B cell (primary cell): Measurements from ENCODE around the gene STK40. TPM values are rescaled to one million over a fixed set of nuclear protein-coding genes. Genes with fewer than 3 reads are reported as not detected.

Experiments used
- ATAC-seq: fragments of 200-7000 bp; cut with Tn5 transposase; one replicate; pipeline ENCODE4 v1.10.0; 2021; ENCODE audit warnings: low read depth, mild to moderate bottlenecking, moderate number of reproducible peaks, moderate library complexity
- CTCF ChIA-PET: fragments of 350-600 bp; sonication (Branson Sonifier 250); formaldehyde crosslinking; loops from one replicate; lab custom pipeline; 2021; ENCODE audit warnings: antibody characterized with exemption, inconsistent platforms; lab: Charles Lee
- POLR2A ChIA-PET: fragments of 350-600 bp; sonication (Branson Sonifier 250); formaldehyde crosslinking; loops from one replicate; lab custom pipeline; 2021; ENCODE audit warnings: antibody characterized with exemption; lab: Charles Lee
- DNase-seq: peaks from one replicate; pipeline ENCODE4 v3.0.0; 2013
- H2AFZ ChIP-seq: 2 replicates; pipeline ENCODE4 v1.6.1; 2012; ENCODE audit warnings: mild to moderate bottlenecking, low read depth, low read length; ENCODE audit not compliant: insufficient read depth, poor library complexity, severe bottlenecking
- H3K27ac ChIP-seq, 2 donors: 1 replicate in 1 of 2; 2 replicates in 1 of 2; pipeline ENCODE4 v1.5.1; 2012 to 2013; ENCODE audit warnings: low read length in 2 of 2, mild to moderate bottlenecking in 2 of 2, moderate library complexity in 1 of 2
- H3K27me3 ChIP-seq, 4 experiments: fragments of 200-600 bp in 1 of 4; sonication (generic) in 1 of 4; replicated peaks in 1 of 4; 1 replicate in 2 of 4; 2 replicates in 2 of 4; pipeline versions ENCODE4 v1.6.1 to v1.7.0; 2013 to 2016; ENCODE audit warnings: low read length in 3 of 4, mild to moderate bottlenecking in 2 of 4, mixed read lengths in 1 of 4, moderate library complexity in 1 of 4; ENCODE audit not compliant: insufficient read depth in 4 of 4, control insufficient read depth in 3 of 4; ENCODE audit errors: control extremely low read depth in 1 of 4
- H3K36me3 ChIP-seq, 2 experiments: replicated peaks in 1 of 2; 1 replicate in 1 of 2; 2 replicates in 1 of 2; pipeline versions ENCODE4 v1.6.1 to v1.7.1; 2013; ENCODE audit warnings: low read length in 1 of 2; ENCODE audit not compliant: insufficient read depth in 2 of 2, control insufficient read depth in 1 of 2; ENCODE audit errors: control extremely low read depth in 1 of 2, extremely low read depth in 1 of 2
- H3K4me1 ChIP-seq, 2 donors: fragments of 200-600 bp in 1 of 2; sonication (generic) in 1 of 2; 1 replicate in 1 of 2; 2 replicates in 1 of 2; pipeline versions ENCODE4 v1.5.1 to v1.6.1; 2013 to 2017; ENCODE audit warnings: low read length in 2 of 2; ENCODE audit not compliant: control insufficient read depth in 2 of 2, insufficient read depth in 2 of 2
- H3K4me2 ChIP-seq: replicated peaks from 2 replicates; pipeline ENCODE3; 2012; ENCODE audit warnings: mild to moderate bottlenecking, low read depth, low read length; ENCODE audit not compliant: poor library complexity, severe bottlenecking
- H3K4me3 ChIP-seq, 5 experiments: fragments of 200-600 bp in 1 of 5; sonication (generic) in 1 of 5; 1 replicate in 3 of 5; 2 replicates in 2 of 5; pipeline versions ENCODE4 v1.5.1 to v1.7.0; 2011 to 2016; ENCODE audit warnings: low read length in 4 of 5, mild to moderate bottlenecking in 4 of 5, low read depth in 2 of 5, control low read depth in 1 of 5, moderate library complexity in 1 of 5; ENCODE audit not compliant: insufficient read depth in 1 of 5; ENCODE audit errors: control extremely low read depth in 1 of 5, extremely low read depth in 1 of 5
- H3K79me2 ChIP-seq: fragments of 200-600 bp; sonication (generic); one replicate; pipeline ENCODE4 v1.6.0; 2016; ENCODE audit warnings: low read length; ENCODE audit not compliant: control insufficient read depth, insufficient read depth
- H3K9ac ChIP-seq: fragments of 200-600 bp; sonication (generic); 2 replicates; pipeline ENCODE4 v1.6.1; 2017; ENCODE audit warnings: mild to moderate bottlenecking, low read length, moderate library complexity
- H3K9me3 ChIP-seq, 3 donors: one replicate each; pipeline versions ENCODE4 v1.6.1 to v1.7.1; 2013; ENCODE audit warnings: low read length in 2 of 3; ENCODE audit not compliant: control insufficient read depth in 2 of 3, insufficient read depth in 1 of 3; ENCODE audit errors: control extremely low read depth in 1 of 3
- H4K20me1 ChIP-seq: 2 replicates; pipeline ENCODE4 v1.6.0; 2012; ENCODE audit warnings: mild to moderate bottlenecking, low read length; ENCODE audit not compliant: insufficient read depth, control insufficient read depth, poor library complexity, severe bottlenecking
- H3K27ac Mint-ChIP-seq: one replicate; pipeline ENCODE4 v1.8.0; 2021; ENCODE audit warnings: mixed read lengths
- H3K27me3 Mint-ChIP-seq: one replicate; pipeline ENCODE4 v1.8.0; 2021; ENCODE audit warnings: mixed read lengths
- H3K4me1 Mint-ChIP-seq: one replicate; pipeline ENCODE4 v1.8.0; 2021; ENCODE audit warnings: mixed read lengths
- H3K4me3 Mint-ChIP-seq: one replicate; pipeline ENCODE4 v1.8.0; 2021; ENCODE audit warnings: mixed read lengths
- H3K9me3 Mint-ChIP-seq: one replicate; pipeline ENCODE4 v1.8.0; 2022; ENCODE audit warnings: mixed read lengths; ENCODE audit not compliant: insufficient read depth
- CTCF ChIP-seq: fragments of 200-600 bp; IDR thresholded peaks from one replicate; pipeline ENCODE4 v1.8.0; 2022; ENCODE audit warnings: antibody characterized with exemption, mild to moderate bottlenecking
- EZH2 ChIP-seq: IDR thresholded peaks from 2 replicates; pipeline ENCODE4 v1.6.1; 2012; ENCODE audit warnings: borderline replicate concordance, low read depth, mild to moderate bottlenecking, moderate library complexity, low read length; ENCODE audit not compliant: insufficient read depth, poor library complexity, severe bottlenecking
- WGBS: methylation state at CpG from one replicate; pipeline ENCODE4 v1.1.5; 2013; ENCODE audit warnings: missing lambda C conversion rate; ENCODE audit not compliant: insufficient coverage; 5-methylcytosine and 5-hydroxymethylcytosine counted together
- intact Hi-C: fragments of 100-400 bp; cut with micrococcal nuclease; formaldehyde crosslinking; loops from one replicate; pipeline ENCODE4 v1.10.0; 2022
- polyA plus RNA-seq: library from polyadenylated mRNA; depleted of rRNA; stranded (reverse); fragments of >200 nt; gene quantifications from 2 replicates; pipeline ENCODE4 v1.2.3, GENCODE V29; 2012
- total RNA-seq, 2 donors: library from RNA; stranded (reverse); fragments of 120-200 nt in 1 of 2; gene quantifications; 1 replicate in 1 of 2; 2 replicates in 1 of 2; pipeline versions ENCODE4 v1.2.3 to v1.2.4, GENCODE V29; 2013 to 2022

STK40 gene
- total and polyA plus RNA-seq, 2 donors (not counting 1 experiment from before 2014, with no cell fraction given) = 53.1 to 69.1 TPM

DNA sequence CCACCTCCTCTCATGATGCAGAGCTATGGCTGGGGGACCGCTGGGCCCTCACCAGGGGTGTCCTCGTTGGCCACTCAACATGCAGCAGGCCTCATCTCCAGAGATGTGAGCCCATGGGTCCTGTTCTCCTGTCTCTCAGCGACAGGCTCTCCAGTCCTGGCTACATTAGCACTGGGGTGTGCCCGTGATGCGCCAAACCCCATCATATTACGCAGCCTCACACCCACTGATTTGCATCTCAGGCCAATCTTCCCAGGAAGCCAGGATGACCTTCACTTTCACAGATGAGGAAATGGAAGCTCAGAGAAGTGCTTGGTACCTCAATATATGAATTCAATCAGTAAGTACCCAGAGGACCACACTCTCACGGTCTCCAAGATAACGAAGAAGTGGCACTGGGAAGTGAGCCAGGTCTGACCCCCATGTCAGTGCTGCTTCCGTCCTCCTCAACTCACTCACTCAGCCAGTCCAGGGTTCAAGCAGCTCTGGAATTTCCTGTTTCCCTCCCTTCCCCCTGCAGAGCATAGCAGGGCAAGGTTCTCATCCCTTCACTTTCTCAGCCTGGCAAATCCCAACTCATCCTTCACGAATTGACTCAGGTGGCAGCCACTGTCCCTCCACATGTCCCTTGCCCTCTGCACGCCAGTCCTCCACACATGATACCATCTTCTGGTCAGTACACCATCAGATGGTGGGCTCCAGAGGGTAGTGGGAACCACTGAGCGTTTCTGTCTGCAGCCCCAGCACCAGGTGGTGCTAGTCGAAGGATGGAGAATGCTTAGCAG lies 33.4 kb downstream of the STK40 start:
- H3K27ac Mint-ChIP-seq = no peak overlapping the region
- intact Hi-C loops = no loop called here
- peaks cover 7% of the 10 kb centered on the region for H3K79me2 ChIP-seq
- H3K27me3 ChIP-seq = no peaks in the 10 kb centered on the region
- no peak overlapping the region for H3K27ac ChIP-seq
- 98% methylated on average over 12 of the region's 13 CpGs for WGBS
- H2AFZ ChIP-seq = no peak overlapping the region
- H3K9ac ChIP-seq = no peak overlapping the region
- peaks cover 13 to 25% of the 10 kb centered on the region in 2 donors for H3K4me1 ChIP-seq
- ChIA-PET POLR2A (no interaction called here), CTCF (interaction anchor here (0.9 to 1.1 kb wide), 2 partner anchors 10 to 67 kb away, joined by 5 to 6 read pairs; no protein-coding TSS in a partner anchor)
- peaks cover 14% of the 10 kb centered on the region for H3K4me1 Mint-ChIP-seq
- no peak overlapping the region for H3K4me3 Mint-ChIP-seq
- no peak for ATAC-seq
- H3K9me3 ChIP-seq = no peaks in the 10 kb centered on the region
- no peak for DNase-seq
- peaks cover 14 to 83% of the 10 kb centered on the region in 2 experiments for H3K36me3 ChIP-seq
- no peaks in the 10 kb centered on the region for H3K9me3 Mint-ChIP-seq
- H3K4me3 ChIP-seq = no peak overlapping the region
- no peak overlapping the region for H3K4me2 ChIP-seq
- no peaks in the 10 kb centered on the region for H3K27me3 Mint-ChIP-seq
- H4K20me1 ChIP-seq = no peaks in the 10 kb centered on the region
- no peak for TF ChIP-seq EZH2
- no peak for TF ChIP-seq CTCF

- no peak for TF ChIP-seq CTCF
- TF ChIP-seq EZH2 = no peak
- DNase-seq (no peak), ATAC-seq (peak; percentile 8)
- Histone ChIP-seq H3K27me3 (no peaks in the 10 kb centered on the region), H2AFZ (no peak overlapping the region), H3K9ac (no peak overlapping the region), H3K4me2 (no peak overlapping the region), H3K9me3 (no peaks in the 10 kb centered on the region), H3K79me2 (no peaks in the 10 kb centered on the region), H4K20me1 (no peaks in the 10 kb centered on the region), H3K36me3 (peaks cover 8 to 84% of the 10 kb centered on the region in 2 experiments), H3K4me1 (peaks cover 13 to 25% of the 10 kb centered on the region in 2 donors), H3K4me3 (no peak overlapping the region), H3K27ac (no peak overlapping the region)
- ChIA-PET POLR2A (no interaction called here), CTCF (interaction anchor here (0.9 to 3.0 kb wide), 7 partner anchors 8 to 68 kb away, joined by 3 to 10 read pairs (median 6); no protein-coding TSS in a partner anchor)
- peaks cover 14% of the 10 kb centered on the region for H3K4me1 Mint-ChIP-seq
- intact Hi-C loops = no loop called here
- H3K4me3 Mint-ChIP-seq = no peak overlapping the region
- no peaks in the 10 kb centered on the region for H3K9me3 Mint-ChIP-seq
- H3K27ac Mint-ChIP-seq = no peak overlapping the region
- 72% methylated on average over 10 of the region's 14 CpGs for WGBS
- H3K27me3 Mint-ChIP-seq = no peaks in the 10 kb centered on the region
Measured at GRCh38 chr1:36351227-36351977, 34.3 kb downstream of the STK40 start.
